ENCODE results near the gene CYP4F22. TPM values are rescaled to one million over a fixed set of nuclear protein-coding genes. Genes with fewer than 3 reads are reported as not detected.

The CYP4F22 gene
- total RNA-seq, 2 donors from 2014 or later, result not detected

DNA sequence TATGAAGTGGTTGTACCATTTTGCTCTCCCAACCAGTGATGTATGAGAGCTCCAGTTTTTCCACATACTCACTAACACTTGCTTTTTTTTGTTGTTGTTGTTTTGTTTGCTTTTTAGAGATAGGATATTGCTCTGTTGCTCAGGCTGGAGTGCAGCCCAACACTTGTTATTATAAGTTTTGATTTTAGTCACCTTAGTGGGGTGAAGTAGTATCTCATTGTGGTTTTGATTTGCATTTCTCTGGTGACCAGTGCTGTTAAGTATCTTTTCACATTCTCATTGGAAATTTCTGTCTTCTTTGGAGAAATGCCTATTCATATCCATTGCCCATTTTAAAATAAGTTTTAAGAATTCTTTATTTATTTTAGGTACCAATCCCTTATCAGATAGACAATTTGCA, 31.3 kb downstream of the CYP4F22 start:
- Mint-ChIP-seq H3K4me3 (no peak overlapping the region), H3K9me3 (peaks cover 89% of the 10 kb centered on the region), H3K36me3 (ENCODE audit: low read depth) (no peaks in the 10 kb centered on the region), H3K27me3 (ENCODE audit: insufficient read depth) (peaks cover 2% of the 10 kb centered on the region), H3K27ac (no peak overlapping the region), H3K4me1 (no peaks in the 10 kb centered on the region)
- Histone ChIP-seq H3K4me3 (ENCODE audit: low read length) (no peak overlapping the region), H3K27me3 (ENCODE audit: control insufficient read depth, insufficient read depth, low read length, poor library complexity, severe bottlenecking) (no peaks in the 10 kb centered on the region), H3K27ac (ENCODE audit: low read depth, low read length) (no peak overlapping the region), H3K4me1 (ENCODE audit: control insufficient read depth, insufficient read depth, low read length) (no peaks in the 10 kb centered on the region), H3K36me3 (ENCODE audit: control insufficient read depth, insufficient read depth, low read length) (no peaks in the 10 kb centered on the region), H3K9ac (ENCODE audit: extremely low read depth, low read length, poor library complexity, severe bottlenecking) (no peak overlapping the region), H3K9me3 (ENCODE audit: control insufficient read depth, low read length) (peaks cover 43% of the 10 kb centered on the region)
- TF ChIP-seq, protein P1, sequence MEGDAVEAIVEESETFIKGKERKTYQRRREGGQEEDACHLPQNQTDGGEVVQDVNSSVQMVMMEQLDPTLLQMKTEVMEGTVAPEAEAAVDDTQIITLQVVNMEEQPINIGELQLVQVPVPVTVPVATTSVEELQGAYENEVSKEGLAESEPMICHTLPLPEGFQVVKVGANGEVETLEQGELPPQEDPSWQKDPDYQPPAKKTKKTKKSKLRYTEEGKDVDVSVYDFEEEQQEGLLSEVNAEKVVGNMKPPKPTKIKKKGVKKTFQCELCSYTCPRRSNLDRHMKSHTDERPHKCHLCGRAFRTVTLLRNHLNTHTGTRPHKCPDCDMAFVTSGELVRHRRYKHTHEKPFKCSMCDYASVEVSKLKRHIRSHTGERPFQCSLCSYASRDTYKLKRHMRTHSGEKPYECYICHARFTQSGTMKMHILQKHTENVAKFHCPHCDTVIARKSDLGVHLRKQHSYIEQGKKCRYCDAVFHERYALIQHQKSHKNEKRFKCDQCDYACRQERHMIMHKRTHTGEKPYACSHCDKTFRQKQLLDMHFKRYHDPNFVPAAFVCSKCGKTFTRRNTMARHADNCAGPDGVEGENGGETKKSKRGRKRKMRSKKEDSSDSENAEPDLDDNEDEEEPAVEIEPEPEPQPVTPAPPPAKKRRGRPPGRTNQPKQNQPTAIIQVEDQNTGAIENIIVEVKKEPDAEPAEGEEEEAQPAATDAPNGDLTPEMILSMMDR (conservative IDR thresholded peaks at IDR 0.05), result no peak
- DNase-seq, result no peak

DNA sequence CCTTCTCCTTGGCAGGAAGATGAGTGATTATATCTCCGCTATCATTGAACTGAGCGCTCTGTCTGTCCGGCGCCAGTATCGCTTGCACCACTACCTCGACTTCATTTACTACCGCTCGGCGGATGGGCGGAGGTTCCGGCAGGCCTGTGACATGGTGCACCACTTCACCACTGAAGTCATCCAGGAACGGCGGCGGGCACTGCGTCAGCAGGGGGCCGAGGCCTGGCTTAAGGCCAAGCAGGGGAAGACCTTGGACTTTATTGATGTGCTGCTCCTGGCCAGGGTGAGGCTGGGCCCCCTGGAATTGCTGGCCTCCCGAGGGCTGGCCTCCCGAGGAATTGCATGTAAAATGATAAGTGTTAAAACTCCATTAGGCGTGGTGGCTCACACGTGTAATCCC, 32.1 kb downstream of the CYP4F22 start:
- Mint-ChIP-seq H3K4me1 (no peaks in the 10 kb centered on the region), H3K9me3 (peaks cover 83% of the 10 kb centered on the region), H3K4me3 (no peak overlapping the region), H3K27me3 (ENCODE audit: insufficient read depth) (peaks cover 2% of the 10 kb centered on the region), H3K27ac (no peak overlapping the region), H3K36me3 (ENCODE audit: low read depth) (no peaks in the 10 kb centered on the region)
- H3K4me1 ChIP-seq (ENCODE audit: control insufficient read depth, insufficient read depth, low read length), result no peaks in the 10 kb centered on the region
- H3K4me3 ChIP-seq (ENCODE audit: low read length), result no peak overlapping the region
- H3K9me3 ChIP-seq (ENCODE audit: control insufficient read depth, low read length), result peaks cover 37% of the 10 kb centered on the region
- no peaks in the 10 kb centered on the region for H3K36me3 ChIP-seq (ENCODE audit: control insufficient read depth, insufficient read depth, low read length)
- WGBS, 2 experiments (ENCODE audit: insufficient coverage in 1 of 2, insufficient read length in 1 of 2), result 84 to 88% methylated on average over 17 to 20 of the region's 20 CpGs
- H3K9ac ChIP-seq (ENCODE audit: extremely low read depth, low read length, poor library complexity, severe bottlenecking), result no peak overlapping the region
- TF ChIP-seq, protein P1 (conservative IDR thresholded peaks at IDR 0.05), result no peak
- no peak overlapping the region for H3K27ac ChIP-seq (ENCODE audit: low read depth, low read length)
- DNase-seq, result no peak
- H3K27me3 ChIP-seq (ENCODE audit: control insufficient read depth, insufficient read depth, low read length, poor library complexity, severe bottlenecking), result no peaks in the 10 kb centered on the region

- H3K4me1 Mint-ChIP-seq, result no peaks in the 10 kb centered on the region
- no peaks in the 10 kb centered on the region for H3K36me3 ChIP-seq (ENCODE audit: control insufficient read depth, insufficient read depth, low read length)
Observed at GRCh38 chr19:15544283-15544682, 36.0 kb downstream of the CYP4F22 start.

More at GRCh38 chr19:15544283-15544682, 36.0 kb downstream of the CYP4F22 start:
- Histone ChIP-seq H3K9me3 (ENCODE audit: control insufficient read depth, low read length) (peaks cover 15% of the 10 kb centered on the region), H3K9ac (ENCODE audit: extremely low read depth, low read length, poor library complexity, severe bottlenecking) (no peak overlapping the region), H3K27ac (ENCODE audit: low read depth, low read length) (no peak overlapping the region), H3K27me3 (ENCODE audit: control insufficient read depth, insufficient read depth, low read length, poor library complexity, severe bottlenecking) (no peaks in the 10 kb centered on the region), H3K4me3 (ENCODE audit: low read length) (no peak overlapping the region), H3K4me1 (ENCODE audit: control insufficient read depth, insufficient read depth, low read length) (no peaks in the 10 kb centered on the region)
- TF ChIP-seq, protein P1 (conservative IDR thresholded peaks at IDR 0.05), result no peak
- Mint-ChIP-seq H3K27me3 (ENCODE audit: insufficient read depth) (peaks cover 2% of the 10 kb centered on the region), H3K27ac (no peak overlapping the region), H3K36me3 (ENCODE audit: low read depth) (no peaks in the 10 kb centered on the region), H3K4me3 (no peak overlapping the region), H3K9me3 (peaks cover 81% of the 10 kb centered on the region)
- DNase-seq, result no peak
